HepG2 (cell line): ENCODE measurements around the gene CAD. TPM values are rescaled to one million over a fixed set of nuclear protein-coding genes. Genes with fewer than 3 reads are reported as not detected.
A peak's percentile ranks its signal among the peaks of the same experiment; 100 is the strongest.
"Not testable (repeated sequence)": the region's sequence is repeated elsewhere in the genome, so short reads cannot be mapped to it uniquely, and the experiment has no call there.

Source experiments
- ATAC-seq: fragments of 200-7000 bp; cut with Tn5 transposase; 3 replicates; pipeline ENCODE4 v1.9.1; 2020; ENCODE audit warnings: mild to moderate bottlenecking, moderate library complexity
- BruUV-seq: library from RNA; stranded (reverse); fragments of 400-500 nt; replicated peaks from 2 replicates; lab custom pipeline; 2021; lab: Mats Ljungman, UMichigan
- CTCF ChIA-PET: fragments of 300-600 bp; formaldehyde crosslinking; extraction: SDS; loops from one replicate; lab custom pipeline; 2021; ENCODE audit warnings: low total read pairs, inconsistent platforms, low intra/inter-chr PET ratio; lab: Yijun Ruan, JAX
- POLR2A ChIA-PET: fragments of 350-600 bp; sonication (Branson Sonifier 250); formaldehyde crosslinking; loops from one replicate; lab custom pipeline; 2020; ENCODE audit warnings: antibody characterized with exemption, inconsistent platforms; lab: Yijun Ruan, JAX
- DNase-seq: peaks from one replicate; pipeline ENCODE4 v3.0.0-alpha.2; 2015; ENCODE audit warnings: low spot score
- FAIRE-seq: peaks from 3 replicates; lab custom pipeline; 2011; peaks lifted over from hg19 to GRCh38; lab: Jason Lieb, UNC
- H2AFZ ChIP-seq: one replicate; pipeline ENCODE4 v1.6.1; 2011; ENCODE audit warnings: low read length, inconsistent platforms
- H3K27ac ChIP-seq: fragments of 300-600 bp; 3 replicates; pipeline ENCODE4 v1.8.0; 2011; ENCODE audit warnings: mixed run types, mild to moderate bottlenecking, mixed read lengths, low read length, inconsistent platforms; ENCODE audit not compliant: insufficient read depth; ENCODE audit errors: extremely low read length
- H3K27me3 ChIP-seq, 2 experiments: fragments of 200-600 bp in 1 of 2; 2 replicates in 1 of 2; 3 replicates in 1 of 2; pipeline versions ENCODE4 v1.6.0 to v1.8.0; 2011; ENCODE audit warnings: low read length in 2 of 2, mild to moderate bottlenecking in 2 of 2, moderate library complexity in 2 of 2, inconsistent platforms in 1 of 2; ENCODE audit not compliant: insufficient read depth in 2 of 2, control insufficient read depth in 1 of 2
- H3K36me3 ChIP-seq, 2 experiments: fragments of 200-600 bp in 1 of 2; replicated peaks in 1 of 2; 2 replicates in 1 of 2; 3 replicates in 1 of 2; pipeline versions ENCODE4 v1.5.1 to v1.8.0; 2011; ENCODE audit warnings: low read length in 2 of 2, inconsistent platforms in 1 of 2; ENCODE audit not compliant: insufficient read depth in 2 of 2, control insufficient read depth in 1 of 2
- H3K4me1 ChIP-seq: 2 replicates; pipeline ENCODE4 v1.5.1; 2012; ENCODE audit warnings: low read length, inconsistent platforms; ENCODE audit not compliant: insufficient read depth
- H3K4me2 ChIP-seq: 2 replicates; pipeline ENCODE4 v1.6.0; 2011; ENCODE audit warnings: low read depth, low read length, inconsistent platforms
- H3K4me3 ChIP-seq, 3 experiments: fragments of 200-600 bp in 1 of 3; sonication (generic), shearing (Covaris generic) in 1 of 3; replicated peaks in 1 of 3; 2 replicates each; pipeline ENCODE4 v1.5.1; 2011 to 2016; ENCODE audit warnings: low read length in 3 of 3, inconsistent platforms in 2 of 3, low read depth in 2 of 3, mild to moderate bottlenecking in 2 of 3, control low read depth in 1 of 3, mixed read lengths in 1 of 3; ENCODE audit not compliant: insufficient read depth in 1 of 3
- H3K79me2 ChIP-seq: one replicate; pipeline ENCODE4 v1.6.1; 2011; ENCODE audit warnings: low read length, inconsistent platforms; ENCODE audit not compliant: insufficient read depth
- H3K9ac ChIP-seq: 2 replicates; pipeline ENCODE4 v1.6.0; 2011; ENCODE audit warnings: mild to moderate bottlenecking, low read depth, low read length, inconsistent platforms; ENCODE audit not compliant: insufficient read depth
- H3K9me3 ChIP-seq: 2 replicates; pipeline ENCODE4 v1.5.1; 2012; ENCODE audit warnings: mild to moderate bottlenecking, low read length
- H4K20me1 ChIP-seq: 2 replicates; pipeline ENCODE4 v1.6.0; 2011; ENCODE audit warnings: inconsistent platforms, mild to moderate bottlenecking, low read length, moderate library complexity; ENCODE audit not compliant: insufficient read depth
- KAT2B ChIP-seq: fragments of 150-350 bp; IDR thresholded peaks from 2 replicates; pipeline ENCODE4 v1.6.1; 2014; ENCODE audit warnings: low read depth, low read length, borderline replicate concordance
- NR2F1 ChIP-seq, 2 experiments: fragments of 450-650 bp in 1 of 2; formaldehyde crosslinking in 1 of 2; IDR thresholded peaks; 2 replicates each; pipeline versions ENCODE4 v1.5.0 to v1.6.1; 2016 to 2020; ENCODE audit warnings: mild to moderate bottlenecking in 1 of 2, missing compliant biosample characterization in 1 of 2, missing genetic modification reagents in 1 of 2, moderate library complexity in 1 of 2
- NR2F6 ChIP-seq, 2 experiments: IDR thresholded peaks; 2 replicates each; pipeline ENCODE4 v1.6.1; 2016; ENCODE audit warnings: antibody characterized with exemption in 1 of 2, mild to moderate bottlenecking in 1 of 2
- ONECUT2 ChIP-seq: sonication (generic); formaldehyde crosslinking; IDR thresholded peaks from 2 replicates; pipeline ENCODE4 v1.4.0; 2020; ENCODE audit warnings: missing genetic modification reagents
- RARA ChIP-seq: IDR thresholded peaks from 2 replicates; pipeline ENCODE4 v1.6.1; 2016; ENCODE audit warnings: missing genetic modification reagents, missing compliant biosample characterization
- SALL1 ChIP-seq: sonication (generic); formaldehyde crosslinking; IDR thresholded peaks from 2 replicates; pipeline ENCODE4 v1.8.0; 2022; ENCODE audit warnings: mild to moderate bottlenecking, missing genetic modification reagents
- ZMYM3 ChIP-seq: sonication (generic); formaldehyde crosslinking; IDR thresholded peaks from 2 replicates; pipeline ENCODE4 v1.5.1; 2020; ENCODE audit warnings: mild to moderate bottlenecking, missing genetic modification reagents
- WGBS: methylation state at CpG from one replicate; pipeline ENCODE4 v1.1.6; 2017; ENCODE audit warnings: low lambda C conversion rate; 5-methylcytosine and 5-hydroxymethylcytosine counted together
- in situ Hi-C: cut with HindIII; loops from 2 replicates; pipeline ENCODE4 v1.10.0; 2017; ENCODE audit warnings: low pct_unique_long_range_greater_than_20kb; ENCODE audit not compliant: extremely low pct_ligation_motif_present
- intact Hi-C: fragments of 100-400 bp; cut with micrococcal nuclease; formaldehyde crosslinking; loops from one replicate; pipeline ENCODE4 v1.10.0; 2022; ENCODE audit not compliant: unreplicated experiment
- polyA plus RNA-seq, 8 experiments: library from polyadenylated mRNA; depleted of rRNA in 3 of 8; stranded (reverse) in 7 of 8; unstranded in 1 of 8; fragments of >200 nt; fragmentation: Illumina TruSeq in 4 of 8; extraction: Trizol in 4 of 8; gene quantifications; 2 replicates each; pipeline versions ENCODE4 v1.2.1 to v1.2.3, GENCODE V29; 2011 to 2016; ENCODE audit warnings: low read depth in 4 of 8, missing spikeins in 1 of 8, mixed read lengths in 1 of 8; ENCODE audit not compliant: insufficient read depth in 1 of 8
- total RNA-seq, 5 experiments: library from RNA; depleted of rRNA; stranded (reverse); fragments of >200 nt; fragmentation: Illumina TruSeq; extraction: Trizol; gene quantifications; 2 replicates each; pipeline ENCODE4 v1.2.3, GENCODE V29; 2016; ENCODE audit warnings: low read depth in 1 of 5
- TF ChIP-seq, protein P1 (sequence below): sonication (generic); IDR thresholded peaks from 2 replicates; pipeline ENCODE4 v1.6.1; 2016; ENCODE audit warnings: low read depth, borderline replicate concordance

The CAD gene
- total and polyA plus RNA-seq, 2 of the 13 experiments (the other 11 are each of a cell fraction or from before 2014, with no cell fraction given), result 21.7 to 37.0 TPM

DNA sequence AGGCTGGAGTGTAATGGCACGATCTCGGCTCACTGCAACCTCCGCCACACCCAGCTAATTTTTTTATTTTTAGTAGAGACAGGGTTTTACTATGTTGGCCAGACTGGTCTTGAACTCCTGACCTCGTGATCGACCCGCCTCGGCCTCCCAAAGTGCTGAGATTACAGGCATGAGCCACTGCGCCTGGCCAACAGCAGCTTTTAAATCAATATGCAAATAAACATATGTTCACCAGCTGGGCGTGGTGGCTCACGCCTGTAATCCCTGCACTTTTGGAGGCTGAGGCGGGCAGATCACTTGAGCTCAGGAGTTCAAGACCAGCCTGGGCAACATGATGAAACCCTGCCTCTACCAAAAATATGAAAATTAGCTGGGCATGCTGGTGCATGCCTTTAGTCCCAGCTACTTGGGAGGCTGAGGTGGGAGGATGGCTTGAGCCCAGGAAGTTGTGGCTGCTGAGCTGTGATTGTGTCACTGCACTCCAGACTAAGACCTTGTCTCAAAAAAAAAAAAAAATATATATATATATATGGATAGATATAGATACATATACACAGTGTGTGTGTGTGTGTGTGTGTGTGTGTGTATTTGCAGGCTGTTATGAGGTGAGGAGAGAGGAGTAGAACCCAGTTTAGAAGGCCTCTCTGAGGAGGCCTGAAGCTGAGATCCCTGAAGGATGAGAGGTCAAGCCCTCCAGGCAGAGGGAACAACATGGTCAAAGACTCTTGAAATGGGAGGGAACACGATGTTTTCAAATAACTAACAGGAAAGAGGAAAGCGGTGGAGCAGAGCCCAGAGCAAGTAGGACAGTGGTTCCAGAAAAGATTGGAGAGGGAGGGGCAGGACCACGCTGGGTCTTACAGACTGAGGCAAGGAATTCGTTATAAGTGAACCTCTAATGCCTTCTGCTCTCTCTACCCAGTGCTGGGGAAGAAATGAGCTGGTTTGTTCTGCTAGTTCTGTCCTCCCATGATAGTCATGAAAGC lies 55.7 kb downstream of the CAD start:
- H3K4me3 ChIP-seq; FAIRE-seq; CTCF ChIA-PET; H2AFZ ChIP-seq; BruUV-seq; H3K79me2 ChIP-seq; H3K27ac ChIP-seq; in situ Hi-C loops; H4K20me1 ChIP-seq; H3K36me3 ChIP-seq; intact Hi-C loops; H3K4me2 ChIP-seq; H3K9me3 ChIP-seq; DNase-seq; H3K9ac ChIP-seq; TF ChIP-seq NR2F6 (CRISPR knock-in tag; IDR thresholded peaks at IDR 0.05): not testable (repeated sequence)
- ATAC-seq, result peak; percentile 41; the same call in 2 of the 3 replicates
- WGBS, result 25% methylated on average over 15 of the region's 15 CpGs
- peaks cover 7 to 66% of the 10 kb centered on the region in 2 experiments; a peak in 4 of 5 replicates for H3K27me3 ChIP-seq
- H3K4me1 ChIP-seq, result peaks cover 12% of the 10 kb centered on the region; the same call in 1 of the 2 replicates
- TF ChIP-seq NR2F6 (IDR thresholded peaks at IDR 0.05), result peak; percentile 25; the same call in 1 of the 2 replicates
- TF ChIP-seq KAT2B, result peak; percentile 24; the same call in 1 of the 2 replicates
- peak; percentile 48 for TF ChIP-seq ZMYM3 (CRISPR knock-in tag)
- peak; percentile 40; the same call in 1 of the 2 replicates for TF ChIP-seq RARA (CRISPR knock-in tag)
- TF ChIP-seq NR2F1 (CRISPR knock-in tag; IDR thresholded peaks at IDR 0.05), result peak in 1 of 2 experiments; percentile 30; a peak in 1 of 4 replicates
- TF ChIP-seq, protein P1, sequence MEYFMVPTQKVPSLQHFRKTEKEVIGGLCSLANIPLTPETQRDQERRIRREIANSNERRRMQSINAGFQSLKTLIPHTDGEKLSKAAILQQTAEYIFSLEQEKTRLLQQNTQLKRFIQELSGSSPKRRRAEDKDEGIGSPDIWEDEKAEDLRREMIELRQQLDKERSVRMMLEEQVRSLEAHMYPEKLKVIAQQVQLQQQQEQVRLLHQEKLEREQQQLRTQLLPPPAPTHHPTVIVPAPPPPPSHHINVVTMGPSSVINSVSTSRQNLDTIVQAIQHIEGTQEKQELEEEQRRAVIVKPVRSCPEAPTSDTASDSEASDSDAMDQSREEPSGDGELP, result peak; percentile 83
- TF ChIP-seq SALL1 (CRISPR knock-in tag), result peak; percentile 37; the same call in 1 of the 2 replicates
- peak; percentile 60 for TF ChIP-seq ONECUT2
- POLR2A ChIA-PET, result interaction anchor here (0.6 to 1.7 kb wide), 5 partner anchors 10 to 254 kb away, joined by 3 to 6 read pairs (median 3); partner anchors contain the start of genes ATRAID, SLC30A3 and SLC5A6
